Measurements from ENCODE around the gene HSPA2.

The HSPA2 gene

DNA sequence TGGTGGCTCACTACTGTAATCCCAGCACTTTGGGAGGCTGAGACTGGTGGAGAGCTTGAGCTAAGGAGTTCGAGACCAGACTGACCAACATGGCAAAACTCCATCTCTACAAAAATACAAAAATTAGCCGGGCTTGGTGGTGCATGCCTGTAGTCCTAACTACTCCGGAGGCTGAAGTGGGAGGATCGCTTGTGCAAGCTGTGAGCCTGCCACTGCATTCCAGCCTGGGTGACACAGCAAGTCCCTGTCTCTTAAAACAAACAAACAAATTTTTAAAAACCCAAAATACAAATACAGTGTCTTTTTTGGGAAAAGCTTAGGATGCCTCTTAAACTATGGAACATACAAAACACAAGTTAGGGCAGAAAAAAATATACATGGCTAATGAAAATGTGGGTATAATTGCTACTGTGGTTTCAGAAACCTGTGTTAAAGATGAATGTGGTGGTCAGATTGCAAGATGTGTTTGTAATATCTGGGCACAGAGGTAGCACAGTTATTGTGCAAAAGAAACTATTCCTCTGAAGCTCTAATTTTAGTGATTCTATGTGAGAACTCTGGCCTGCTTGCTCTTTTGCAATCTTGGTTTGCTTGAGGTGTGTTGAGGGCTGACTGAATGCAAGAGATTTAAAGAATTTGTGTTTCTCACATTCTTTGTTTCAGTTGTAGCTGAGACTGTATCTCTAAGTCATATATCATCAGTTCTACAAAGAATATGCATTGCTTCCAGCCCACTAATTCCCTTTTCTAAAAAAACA is 3.9 kb upstream of the HSPA2 start:
- no peak for DNase-seq (ENCODE audit: low read depth, low spot score)

DNA sequence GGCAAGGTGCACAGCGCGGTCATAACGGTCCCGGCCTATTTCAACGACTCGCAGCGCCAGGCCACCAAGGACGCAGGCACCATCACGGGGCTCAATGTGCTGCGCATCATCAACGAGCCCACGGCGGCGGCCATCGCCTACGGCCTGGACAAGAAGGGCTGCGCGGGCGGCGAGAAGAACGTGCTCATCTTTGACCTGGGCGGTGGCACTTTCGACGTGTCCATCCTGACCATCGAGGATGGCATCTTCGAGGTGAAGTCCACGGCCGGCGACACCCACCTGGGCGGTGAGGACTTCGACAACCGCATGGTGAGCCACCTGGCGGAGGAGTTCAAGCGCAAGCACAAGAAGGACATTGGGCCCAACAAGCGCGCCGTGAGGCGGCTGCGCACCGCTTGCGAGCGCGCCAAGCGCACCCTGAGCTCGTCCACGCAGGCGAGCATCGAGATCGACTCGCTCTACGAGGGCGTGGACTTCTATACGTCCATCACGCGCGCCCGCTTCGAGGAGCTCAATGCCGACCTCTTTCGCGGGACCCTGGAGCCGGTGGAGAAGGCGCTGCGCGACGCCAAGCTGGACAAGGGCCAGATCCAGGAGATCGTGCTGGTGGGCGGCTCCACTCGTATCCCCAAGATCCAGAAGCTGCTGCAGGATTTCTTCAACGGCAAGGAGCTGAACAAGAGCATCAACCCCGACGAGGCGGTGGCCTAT is 875 bp downstream of the HSPA2 start:
- H3K27me3 ChIP-seq (ENCODE audit: insufficient read depth, insufficient read length): no peaks in the 10 kb centered on the region
- no peak for DNase-seq (ENCODE audit: low read depth, low spot score)
- no peaks in the 10 kb centered on the region for H3K36me3 ChIP-seq (ENCODE audit: insufficient read depth, insufficient read length, low read length)
- TF ChIP-seq YY1 (IDR thresholded peaks at IDR 0.05; ENCODE audit: insufficient read depth, insufficient read length) (no peak), SUZ12 (IDR thresholded peaks at IDR 0.05; ENCODE audit: extremely low read depth, insufficient read depth, insufficient read length) (no peak)
- peaks cover 21% of the 10 kb centered on the region; the same call in 1 of the 2 replicates for H3K9me3 ChIP-seq (ENCODE audit: insufficient read depth, low read length)
- H3K4me3 ChIP-seq (ENCODE audit: insufficient read length, low read depth): no peak overlapping the region
- no peak overlapping the region for H3K9ac ChIP-seq (ENCODE audit: insufficient read length, low read depth)
- peaks cover 2% of the 10 kb centered on the region for H3K4me1 ChIP-seq (ENCODE audit: insufficient read depth, insufficient read length)

More for the DNA sequence above, 3.9 kb upstream of the HSPA2 start:
- no peak overlapping the region for H3K9ac ChIP-seq (ENCODE audit: insufficient read length, low read depth)
- H3K4me1 ChIP-seq (ENCODE audit: insufficient read depth, insufficient read length): peaks cover 2% of the 10 kb centered on the region
- H3K9me3 ChIP-seq (ENCODE audit: insufficient read depth, low read length): peaks cover 16% of the 10 kb centered on the region; the same call in 1 of the 2 replicates
- no peaks in the 10 kb centered on the region for H3K36me3 ChIP-seq (ENCODE audit: insufficient read depth, insufficient read length, low read length)
- TF ChIP-seq ZNF274 (IDR thresholded peaks at IDR 0.05; ENCODE audit: low read depth, low read length): no peak
- no peak for TF ChIP-seq SUZ12 (IDR thresholded peaks at IDR 0.05; ENCODE audit: extremely low read depth, insufficient read depth, insufficient read length)
- no peak for TF ChIP-seq YY1 (IDR thresholded peaks at IDR 0.05; ENCODE audit: insufficient read depth, insufficient read length)
- no peak overlapping the region for H3K4me3 ChIP-seq (ENCODE audit: insufficient read length, low read depth)
- no peaks in the 10 kb centered on the region for H3K27me3 ChIP-seq (ENCODE audit: insufficient read depth, insufficient read length)

DNA sequence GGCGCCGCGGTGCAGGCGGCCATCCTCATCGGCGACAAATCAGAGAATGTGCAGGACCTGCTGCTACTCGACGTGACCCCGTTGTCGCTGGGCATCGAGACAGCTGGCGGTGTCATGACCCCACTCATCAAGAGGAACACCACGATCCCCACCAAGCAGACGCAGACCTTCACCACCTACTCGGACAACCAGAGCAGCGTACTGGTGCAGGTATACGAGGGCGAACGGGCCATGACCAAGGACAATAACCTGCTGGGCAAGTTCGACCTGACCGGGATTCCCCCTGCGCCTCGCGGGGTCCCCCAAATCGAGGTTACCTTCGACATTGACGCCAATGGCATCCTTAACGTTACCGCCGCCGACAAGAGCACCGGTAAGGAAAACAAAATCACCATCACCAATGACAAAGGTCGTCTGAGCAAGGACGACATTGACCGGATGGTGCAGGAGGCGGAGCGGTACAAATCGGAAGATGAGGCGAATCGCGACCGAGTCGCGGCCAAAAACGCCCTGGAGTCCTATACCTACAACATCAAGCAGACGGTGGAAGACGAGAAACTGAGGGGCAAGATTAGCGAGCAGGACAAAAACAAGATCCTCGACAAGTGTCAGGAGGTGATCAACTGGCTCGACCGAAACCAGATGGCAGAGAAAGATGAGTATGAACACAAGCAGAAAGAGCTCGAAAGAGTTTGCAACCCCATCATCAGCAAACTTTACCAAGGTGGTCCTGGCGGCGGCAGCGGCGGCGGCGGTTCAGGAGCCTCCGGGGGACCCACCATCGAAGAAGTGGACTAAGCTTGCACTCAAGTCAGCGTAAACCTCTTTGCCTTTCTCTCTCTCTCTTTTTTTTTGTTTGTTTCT is 1.7 kb downstream of the HSPA2 start:
- no peaks in the 10 kb centered on the region for H3K27me3 ChIP-seq (ENCODE audit: insufficient read depth, insufficient read length)
- TF ChIP-seq ZNF274 (IDR thresholded peaks at IDR 0.05; ENCODE audit: low read depth, low read length) (no peak), YY1 (IDR thresholded peaks at IDR 0.05; ENCODE audit: insufficient read depth, insufficient read length) (no peak), SUZ12 (IDR thresholded peaks at IDR 0.05; ENCODE audit: extremely low read depth, insufficient read depth, insufficient read length) (no peak)
- peaks cover 2% of the 10 kb centered on the region for H3K4me1 ChIP-seq (ENCODE audit: insufficient read depth, insufficient read length)
- no peak for DNase-seq (ENCODE audit: low read depth, low spot score)
- no peak overlapping the region for H3K4me3 ChIP-seq (ENCODE audit: insufficient read length, low read depth)
- no peak overlapping the region for H3K9ac ChIP-seq (ENCODE audit: insufficient read length, low read depth)
- no peaks in the 10 kb centered on the region for H3K36me3 ChIP-seq (ENCODE audit: insufficient read depth, insufficient read length, low read length)
- H3K9me3 ChIP-seq (ENCODE audit: insufficient read depth, low read length): peaks cover 21% of the 10 kb centered on the region; the same call in 1 of the 2 replicates

DNA sequence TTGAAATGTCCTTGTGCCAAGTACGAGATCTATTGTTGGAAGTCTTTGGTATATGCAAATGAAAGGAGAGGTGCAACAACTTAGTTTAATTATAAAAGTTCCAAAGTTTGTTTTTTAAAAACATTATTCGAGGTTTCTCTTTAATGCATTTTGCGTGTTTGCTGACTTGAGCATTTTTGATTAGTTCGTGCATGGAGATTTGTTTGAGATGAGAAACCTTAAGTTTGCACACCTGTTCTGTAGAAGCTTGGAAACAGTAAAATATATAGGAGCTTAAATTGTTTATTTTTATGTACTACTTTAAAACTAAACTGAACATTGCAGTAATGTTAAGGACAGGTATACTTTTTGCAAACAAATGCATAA is 2.3 kb downstream of the HSPA2 start:
- no peak for TF ChIP-seq YY1 (IDR thresholded peaks at IDR 0.05; ENCODE audit: insufficient read depth, insufficient read length)
- TF ChIP-seq SUZ12 (IDR thresholded peaks at IDR 0.05; ENCODE audit: extremely low read depth, insufficient read depth, insufficient read length): no peak
- TF ChIP-seq ZNF274 (IDR thresholded peaks at IDR 0.05; ENCODE audit: low read depth, low read length): no peak
- H3K4me1 ChIP-seq (ENCODE audit: insufficient read depth, insufficient read length): peaks cover 2% of the 10 kb centered on the region
- DNase-seq (ENCODE audit: low read depth, low spot score): no peak
- no peak overlapping the region for H3K9ac ChIP-seq (ENCODE audit: insufficient read length, low read depth)
- H3K4me3 ChIP-seq (ENCODE audit: insufficient read length, low read depth): no peak overlapping the region
- H3K9me3 ChIP-seq (ENCODE audit: insufficient read depth, low read length): peaks cover 21% of the 10 kb centered on the region; the same call in 1 of the 2 replicates
- no peaks in the 10 kb centered on the region for H3K36me3 ChIP-seq (ENCODE audit: insufficient read depth, insufficient read length, low read length)
- H3K27me3 ChIP-seq (ENCODE audit: insufficient read depth, insufficient read length): no peaks in the 10 kb centered on the region

DNA sequence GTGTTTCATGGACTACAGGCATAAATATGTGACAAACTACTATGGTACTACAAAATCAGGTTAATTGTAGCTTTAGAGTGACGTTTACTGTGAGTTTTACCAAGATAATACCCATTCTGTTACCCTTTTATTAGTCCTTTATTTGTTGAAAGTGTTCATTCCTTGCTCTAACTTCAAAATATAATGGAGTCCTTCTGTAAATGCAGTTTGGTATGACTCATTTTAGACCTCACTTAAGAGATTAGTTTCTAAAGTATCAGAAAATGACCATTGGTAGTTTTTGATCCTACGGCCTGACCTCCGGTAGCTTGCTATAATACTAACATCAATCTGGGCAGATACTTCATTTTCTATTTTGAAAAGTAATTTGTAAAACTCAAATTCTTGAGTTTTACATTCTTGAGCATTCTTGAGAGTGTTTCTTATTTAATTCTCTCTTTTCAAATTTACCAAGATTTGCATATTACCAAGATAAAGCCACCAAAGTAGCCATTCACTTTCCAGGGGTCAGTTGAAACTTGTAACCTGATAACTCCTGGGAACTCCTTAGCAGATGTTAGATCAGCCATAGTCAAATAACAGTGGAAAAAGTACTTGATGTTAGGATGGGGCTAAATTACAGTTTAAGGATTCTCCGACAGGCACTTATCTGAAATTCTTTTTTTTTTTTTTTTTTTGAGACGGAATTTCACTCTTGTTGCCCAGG is 4.2 kb downstream of the HSPA2 start:
- no peaks in the 10 kb centered on the region for H3K36me3 ChIP-seq (ENCODE audit: insufficient read depth, insufficient read length, low read length)
- peaks cover 2% of the 10 kb centered on the region for H3K4me1 ChIP-seq (ENCODE audit: insufficient read depth, insufficient read length)
- peaks cover 13% of the 10 kb centered on the region for H3K27me3 ChIP-seq (ENCODE audit: insufficient read depth, insufficient read length)
- TF ChIP-seq ZNF274 (IDR thresholded peaks at IDR 0.05; ENCODE audit: low read depth, low read length) (no peak), YY1 (IDR thresholded peaks at IDR 0.05; ENCODE audit: insufficient read depth, insufficient read length) (no peak), SUZ12 (IDR thresholded peaks at IDR 0.05; ENCODE audit: extremely low read depth, insufficient read depth, insufficient read length) (no peak)
- no peak overlapping the region for H3K4me3 ChIP-seq (ENCODE audit: insufficient read length, low read depth)
- H3K9me3 ChIP-seq (ENCODE audit: insufficient read depth, low read length): peaks cover 21% of the 10 kb centered on the region; the same call in 1 of the 2 replicates
- no peak overlapping the region for H3K9ac ChIP-seq (ENCODE audit: insufficient read length, low read depth)
- DNase-seq (ENCODE audit: low read depth, low spot score): no peak

DNA sequence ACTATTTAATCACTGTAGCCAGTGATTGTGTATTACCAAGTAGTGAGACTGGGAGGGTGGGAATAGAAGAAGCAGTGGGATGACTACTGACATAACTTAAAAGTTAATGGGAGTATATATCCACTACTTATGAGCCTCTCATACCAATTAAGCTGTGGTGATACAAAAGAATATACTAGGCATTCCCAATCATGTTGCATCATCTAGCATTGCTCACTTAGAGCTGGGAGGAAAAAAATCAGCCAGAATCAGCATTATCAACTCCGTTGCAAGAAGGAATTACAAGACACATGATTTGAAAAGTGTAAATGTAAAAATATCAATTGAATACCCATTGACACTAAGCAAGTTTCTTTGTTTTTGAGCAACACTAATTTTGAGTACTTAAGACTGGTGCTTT is 8.5 kb downstream of the HSPA2 start:
- Histone ChIP-seq H3K9ac (ENCODE audit: insufficient read length, low read depth) (no peak overlapping the region), H3K4me1 (ENCODE audit: insufficient read depth, insufficient read length) (no peaks in the 10 kb centered on the region), H3K4me3 (ENCODE audit: insufficient read length, low read depth) (no peak overlapping the region), H3K9me3 (ENCODE audit: insufficient read depth, low read length) (no peaks in the 10 kb centered on the region), H3K27me3 (ENCODE audit: insufficient read depth, insufficient read length) (peaks cover 35% of the 10 kb centered on the region), H3K36me3 (ENCODE audit: insufficient read depth, insufficient read length, low read length) (no peaks in the 10 kb centered on the region)
- DNase-seq (ENCODE audit: low read depth, low spot score): no peak
- no peak for TF ChIP-seq YY1 (IDR thresholded peaks at IDR 0.05; ENCODE audit: insufficient read depth, insufficient read length)
- TF ChIP-seq ZNF274 (IDR thresholded peaks at IDR 0.05; ENCODE audit: low read depth, low read length): no peak
- TF ChIP-seq SUZ12 (IDR thresholded peaks at IDR 0.05; ENCODE audit: extremely low read depth, insufficient read depth, insufficient read length): no peak
